ENCODE measurements around the gene HMOX2. TPM values are rescaled to one million over a fixed set of nuclear protein-coding genes. Genes with fewer than 3 reads are reported as not detected.

The HMOX2 gene
- total and polyA plus RNA-seq, 4 donors, result 37.6 to 57.8 (median 51.3) TPM

DNA sequence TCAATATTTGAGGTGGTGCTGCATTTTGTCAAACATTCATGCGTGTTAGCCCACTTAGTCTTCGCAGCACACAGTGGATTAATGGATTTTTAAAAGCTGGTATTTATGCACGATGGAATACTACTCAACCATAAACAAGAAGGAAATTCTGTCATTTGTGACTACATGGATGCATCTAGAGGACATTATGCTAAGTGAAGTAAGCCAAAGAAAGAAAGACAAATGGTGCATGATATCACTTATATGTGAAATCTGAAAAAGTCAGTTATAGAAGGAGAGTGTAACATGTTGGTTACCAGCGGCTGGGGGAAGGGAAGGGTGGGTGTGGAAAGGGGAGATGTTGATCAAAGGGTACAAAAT is 23.0 kb downstream of the HMOX2 start:
- WGBS, 2 donors, result 97 to 99% methylated on average over 4 of the region's 4 CpGs
- H3K4me1 ChIP-seq (ENCODE audit: control insufficient read depth in 5 of 5, insufficient read depth in 5 of 5, low read length in 5 of 5), result peaks cover 0 to 38% (median 7%) of the 10 kb centered on the region in 5 donors

DNA sequence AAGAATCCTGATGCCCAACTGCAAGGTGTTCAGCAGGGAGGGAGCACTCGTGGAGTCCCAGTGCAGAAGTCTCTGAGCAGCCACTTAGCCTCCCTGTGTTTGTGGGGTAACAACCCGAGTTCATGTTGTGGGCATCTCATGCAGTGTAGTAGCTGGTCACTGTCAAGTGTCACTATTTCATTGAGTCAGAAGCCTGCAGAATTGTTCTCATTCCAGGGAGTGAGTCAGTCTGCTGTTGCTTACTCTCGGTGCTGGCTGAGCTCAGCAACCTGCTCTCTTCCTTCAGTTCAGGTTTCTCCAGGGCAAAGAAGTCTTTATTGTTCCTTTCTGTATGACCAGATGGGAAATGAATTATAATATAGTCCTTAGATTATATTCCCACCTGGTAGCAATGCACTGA is 24.1 kb downstream of the HMOX2 start:
- H3K4me1 ChIP-seq (ENCODE audit: control insufficient read depth in 5 of 5, insufficient read depth in 5 of 5, low read length in 5 of 5), result peaks cover 0 to 34% (median 7%) of the 10 kb centered on the region in 5 donors
- 68 to 73% methylated on average over 3 of the region's 3 CpGs for WGBS, 2 donors

More for the DNA sequence above, 23.0 kb downstream of the HMOX2 start:
- no peak for ATAC-seq (ENCODE audit: insufficient read depth, low FRiP score)
- no peak for DNase-seq
- TF ChIP-seq, protein P1, sequence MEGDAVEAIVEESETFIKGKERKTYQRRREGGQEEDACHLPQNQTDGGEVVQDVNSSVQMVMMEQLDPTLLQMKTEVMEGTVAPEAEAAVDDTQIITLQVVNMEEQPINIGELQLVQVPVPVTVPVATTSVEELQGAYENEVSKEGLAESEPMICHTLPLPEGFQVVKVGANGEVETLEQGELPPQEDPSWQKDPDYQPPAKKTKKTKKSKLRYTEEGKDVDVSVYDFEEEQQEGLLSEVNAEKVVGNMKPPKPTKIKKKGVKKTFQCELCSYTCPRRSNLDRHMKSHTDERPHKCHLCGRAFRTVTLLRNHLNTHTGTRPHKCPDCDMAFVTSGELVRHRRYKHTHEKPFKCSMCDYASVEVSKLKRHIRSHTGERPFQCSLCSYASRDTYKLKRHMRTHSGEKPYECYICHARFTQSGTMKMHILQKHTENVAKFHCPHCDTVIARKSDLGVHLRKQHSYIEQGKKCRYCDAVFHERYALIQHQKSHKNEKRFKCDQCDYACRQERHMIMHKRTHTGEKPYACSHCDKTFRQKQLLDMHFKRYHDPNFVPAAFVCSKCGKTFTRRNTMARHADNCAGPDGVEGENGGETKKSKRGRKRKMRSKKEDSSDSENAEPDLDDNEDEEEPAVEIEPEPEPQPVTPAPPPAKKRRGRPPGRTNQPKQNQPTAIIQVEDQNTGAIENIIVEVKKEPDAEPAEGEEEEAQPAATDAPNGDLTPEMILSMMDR (IDR thresholded peaks at IDR 0.05; ENCODE audit: control extremely low read depth, extremely low read depth), result no peak
- H3K9ac ChIP-seq (ENCODE audit: insufficient read depth in 1 of 2, low read length in 2 of 2), result no peak overlapping the region
- H3K36me3 ChIP-seq (ENCODE audit: control insufficient read depth in 4 of 4, insufficient read depth in 4 of 4, low read length in 4 of 4), result peaks cover 0 to 8% (median 4%) of the 10 kb centered on the region in 4 donors
- H3K27ac ChIP-seq (ENCODE audit: low read depth in 1 of 2, low read length in 1 of 2), result no peak overlapping the region
- H3K9me3 ChIP-seq (ENCODE audit: control insufficient read depth in 4 of 4, insufficient read depth in 3 of 4, low read length in 3 of 4), result no peaks in the 10 kb centered on the region
- no peaks in the 10 kb centered on the region for H3K27me3 ChIP-seq (ENCODE audit: control insufficient read depth in 3 of 3, insufficient read depth in 3 of 3, low read length in 2 of 3)
- no peak overlapping the region for H3K4me3 ChIP-seq

GRCh38 chr16:4501071-4501478 is 24.9 kb downstream of the HMOX2 start:
- TF ChIP-seq, protein P1 (IDR thresholded peaks at IDR 0.05; ENCODE audit: control extremely low read depth, extremely low read depth), result no peak
- DNase-seq (peak in 2 of 3 donors; percentile 42 to 50), ATAC-seq (ENCODE audit: insufficient read depth, low FRiP score) (no peak)
- no peaks in the 10 kb centered on the region for H3K9me3 ChIP-seq (ENCODE audit: control insufficient read depth in 4 of 4, insufficient read depth in 3 of 4, low read length in 3 of 4)
- no peaks in the 10 kb centered on the region for H3K27me3 ChIP-seq (ENCODE audit: control insufficient read depth in 3 of 3, insufficient read depth in 3 of 3, low read length in 2 of 3)
- H3K4me3 ChIP-seq, result no peak overlapping the region
- peak overlapping the region in 1 of 2 donors; percentile 90 for H3K27ac ChIP-seq (ENCODE audit: low read depth in 1 of 2, low read length in 1 of 2)
- H3K9ac ChIP-seq (ENCODE audit: insufficient read depth in 1 of 2, low read length in 2 of 2), result no peak overlapping the region
- H3K4me1 ChIP-seq (ENCODE audit: control insufficient read depth in 5 of 5, insufficient read depth in 5 of 5, low read length in 5 of 5), result peaks cover 0 to 27% (median 7%) of the 10 kb centered on the region in 5 donors
- peaks cover 0 to 8% (median 5%) of the 10 kb centered on the region in 4 donors for H3K36me3 ChIP-seq (ENCODE audit: control insufficient read depth in 4 of 4, insufficient read depth in 4 of 4, low read length in 4 of 4)
- WGBS, 2 donors, result 44 to 69% methylated on average over 5 of the region's 5 CpGs

More for the DNA sequence above, 24.1 kb downstream of the HMOX2 start:
- peak; percentile 55 for ATAC-seq (ENCODE audit: insufficient read depth, low FRiP score)
- Histone ChIP-seq H3K27me3 (ENCODE audit: control insufficient read depth in 3 of 3, insufficient read depth in 3 of 3, low read length in 2 of 3) (no peaks in the 10 kb centered on the region), H3K9ac (ENCODE audit: insufficient read depth in 1 of 2, low read length in 2 of 2) (no peak overlapping the region), H3K9me3 (ENCODE audit: control insufficient read depth in 4 of 4, insufficient read depth in 3 of 4, low read length in 3 of 4) (no peaks in the 10 kb centered on the region), H3K27ac (ENCODE audit: low read depth in 1 of 2, low read length in 1 of 2) (peak overlapping the region in 1 of 2 donors; percentile 90), H3K36me3 (ENCODE audit: control insufficient read depth in 4 of 4, insufficient read depth in 4 of 4, low read length in 4 of 4) (peaks cover 0 to 8% (median 4%) of the 10 kb centered on the region in 4 donors), H3K4me3 (no peak overlapping the region)
- TF ChIP-seq, protein P1 (IDR thresholded peaks at IDR 0.05; ENCODE audit: control extremely low read depth, extremely low read depth), result no peak
- peak in 1 of 3 donors; percentile 30 for DNase-seq
